Aortic smooth muscle cell (primary cell): ENCODE results near the gene NRSN1. TPM values are rescaled to one million over a fixed set of nuclear protein-coding genes. Genes with fewer than 3 reads are reported as not detected.

Experiments used
- total RNA-seq: library from RNA; depleted of rRNA; stranded (reverse); fragments of >200 nt; gene quantifications from 2 replicates; pipeline ENCODE4 v1.2.3, GENCODE V29; 2014

Gene NRSN1
- total RNA-seq, result not detected in 2 replicates

GRCh38 chr6:24125980-24126379 lies at the start of gene NRSN1:
NRSN1 (plus strand) TSS chr6:24126215; CDS start chr6:24134328, 8,113 bp downstream.

Other genes with a start within 250 kb of the NRSN1 start
- gene DCDC2, start 231.8 kb downstream of the NRSN1 start, total RNA-seq, result not detected in 2 replicates